ENCODE measurements around the gene OPN5. TPM values are rescaled to one million over a fixed set of nuclear protein-coding genes. Genes with fewer than 3 reads are reported as not detected.

OPN5 gene
- total RNA-seq, 1 donor from 2014 or later: not detected

DNA sequence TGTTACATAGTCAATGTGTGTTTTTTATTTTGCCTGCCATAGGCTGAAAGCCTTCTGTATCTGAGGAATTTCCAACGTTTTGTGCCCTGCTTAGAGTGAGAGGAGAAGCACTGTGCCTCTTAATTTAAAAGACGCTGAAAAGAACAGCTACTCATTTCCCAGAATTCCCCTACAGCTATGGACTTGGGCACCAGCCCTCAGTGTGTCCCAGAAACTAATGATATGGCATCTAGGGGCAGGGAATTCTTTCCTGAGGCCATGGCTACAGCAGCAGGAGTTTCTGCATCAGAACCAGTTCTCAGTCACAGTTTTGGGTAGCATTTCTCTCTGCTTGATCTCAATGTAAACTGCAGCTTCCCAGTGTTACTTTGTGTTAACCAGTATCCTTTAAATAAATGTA, 20.2 kb downstream of the OPN5 start:
- H3K4me3 Mint-ChIP-seq: no peak overlapping the region
- no peaks in the 10 kb centered on the region for H3K4me1 Mint-ChIP-seq (ENCODE audit: low read depth)
- no peaks in the 10 kb centered on the region for H3K36me3 Mint-ChIP-seq (ENCODE audit: low read depth)
- no peak for DNase-seq (ENCODE audit: low spot score)
- H3K27me3 Mint-ChIP-seq (ENCODE audit: insufficient read depth): peaks cover 18% of the 10 kb centered on the region
- no peak overlapping the region for H3K27ac Mint-ChIP-seq
- intact Hi-C loops (cut with micrococcal nuclease): no loop called here
- no peaks in the 10 kb centered on the region for H3K9me3 Mint-ChIP-seq

GRCh38 chr6:47804821-47805220, 23.0 kb downstream of the OPN5 start:
- H3K27me3 Mint-ChIP-seq (ENCODE audit: insufficient read depth): peaks cover 15% of the 10 kb centered on the region
- H3K4me3 Mint-ChIP-seq: no peak overlapping the region
- no peaks in the 10 kb centered on the region for H3K4me1 Mint-ChIP-seq (ENCODE audit: low read depth)
- intact Hi-C loops (cut with micrococcal nuclease): no loop called here
- H3K9me3 Mint-ChIP-seq: no peaks in the 10 kb centered on the region
- DNase-seq (ENCODE audit: low spot score): no peak
- no peaks in the 10 kb centered on the region for H3K36me3 Mint-ChIP-seq (ENCODE audit: low read depth)
- H3K27ac Mint-ChIP-seq: no peak overlapping the region

GRCh38 chr6:47809873-47810272, 28.0 kb downstream of the OPN5 start:
- no peak for DNase-seq (ENCODE audit: low spot score)
- intact Hi-C loops (cut with micrococcal nuclease): no loop called here
- Mint-ChIP-seq H3K9me3 (no peaks in the 10 kb centered on the region), H3K4me1 (ENCODE audit: low read depth) (no peaks in the 10 kb centered on the region), H3K27me3 (ENCODE audit: insufficient read depth) (peaks cover 4% of the 10 kb centered on the region), H3K36me3 (ENCODE audit: low read depth) (no peaks in the 10 kb centered on the region), H3K27ac (no peak overlapping the region), H3K4me3 (no peak overlapping the region)

GRCh38 chr6:47810885-47811284, 29.1 kb downstream of the OPN5 start:
- peaks cover 8% of the 10 kb centered on the region for H3K27me3 Mint-ChIP-seq (ENCODE audit: insufficient read depth)
- intact Hi-C loops (cut with micrococcal nuclease): no loop called here
- H3K4me3 Mint-ChIP-seq: no peak overlapping the region

DNA sequence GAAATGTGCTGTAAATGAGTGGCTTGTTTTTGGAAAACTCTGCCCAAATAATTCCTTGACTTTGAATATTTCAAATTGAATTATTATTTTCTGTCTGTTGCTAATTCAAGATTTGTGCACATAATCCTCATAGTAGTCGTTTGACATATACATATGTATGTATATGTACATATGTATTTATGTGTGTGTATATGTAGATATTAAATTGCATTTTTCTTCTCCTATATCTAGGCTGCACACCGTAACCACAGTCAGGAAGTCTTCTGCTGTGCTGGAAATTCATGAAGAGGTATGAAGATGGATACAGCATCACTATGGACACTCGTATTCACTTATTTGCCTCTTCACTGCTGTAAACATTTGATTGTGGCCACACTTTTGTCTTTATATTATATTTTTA, 29.6 kb downstream of the OPN5 start:
- intact Hi-C loops (cut with micrococcal nuclease): no loop called here
- no peak overlapping the region for H3K4me3 Mint-ChIP-seq
- H3K27me3 Mint-ChIP-seq (ENCODE audit: insufficient read depth): peaks cover 11% of the 10 kb centered on the region
- no peaks in the 10 kb centered on the region for H3K9me3 Mint-ChIP-seq
- DNase-seq (ENCODE audit: low spot score): no peak
- no peaks in the 10 kb centered on the region for H3K36me3 Mint-ChIP-seq (ENCODE audit: low read depth)
- H3K27ac Mint-ChIP-seq: no peak overlapping the region
- H3K4me1 Mint-ChIP-seq (ENCODE audit: low read depth): no peaks in the 10 kb centered on the region

More at GRCh38 chr6:47810885-47811284, 29.1 kb downstream of the OPN5 start:
- Mint-ChIP-seq H3K9me3 (no peaks in the 10 kb centered on the region), H3K4me1 (ENCODE audit: low read depth) (no peaks in the 10 kb centered on the region), H3K27ac (no peak overlapping the region), H3K36me3 (ENCODE audit: low read depth) (no peaks in the 10 kb centered on the region)
- DNase-seq (ENCODE audit: low spot score): no peak

- Mint-ChIP-seq H3K36me3 (ENCODE audit: low read depth) (no peaks in the 10 kb centered on the region), H3K9me3 (no peaks in the 10 kb centered on the region), H3K27ac (no peak overlapping the region), H3K4me3 (no peak overlapping the region), H3K4me1 (ENCODE audit: low read depth) (no peaks in the 10 kb centered on the region), H3K27me3 (ENCODE audit: insufficient read depth) (peaks cover 13% of the 10 kb centered on the region)
- intact Hi-C loops (cut with micrococcal nuclease): no loop called here
- DNase-seq (ENCODE audit: low spot score): no peak
Observed at GRCh38 chr6:47817749-47818148, 35.9 kb downstream of the OPN5 start.

DNA sequence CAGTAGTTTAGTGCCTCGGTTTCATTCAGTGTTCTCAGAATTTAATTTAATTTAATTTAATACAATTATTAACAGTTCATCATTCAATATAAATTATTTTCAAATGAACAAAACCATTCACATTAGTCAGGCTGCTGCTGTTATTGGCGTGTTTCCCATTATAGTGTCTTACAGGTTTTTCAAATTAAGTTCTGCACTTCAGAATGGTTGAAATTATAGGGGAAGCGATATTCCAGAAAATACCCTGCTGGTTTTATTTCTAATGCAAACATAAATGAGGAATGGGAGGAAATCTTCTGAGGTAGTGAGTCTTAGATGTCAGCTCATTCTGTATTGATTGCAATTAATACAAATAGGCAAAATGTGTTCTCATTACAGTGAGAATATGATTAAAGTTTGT, 37.6 kb downstream of the OPN5 start:
- no peak for DNase-seq (ENCODE audit: low spot score)
- Mint-ChIP-seq H3K27ac (no peak overlapping the region), H3K9me3 (no peaks in the 10 kb centered on the region), H3K4me3 (no peak overlapping the region), H3K36me3 (ENCODE audit: low read depth) (no peaks in the 10 kb centered on the region), H3K27me3 (ENCODE audit: insufficient read depth) (peaks cover 16% of the 10 kb centered on the region), H3K4me1 (ENCODE audit: low read depth) (no peaks in the 10 kb centered on the region)
- intact Hi-C loops (cut with micrococcal nuclease): no loop called here

- no peaks in the 10 kb centered on the region for H3K4me1 Mint-ChIP-seq (ENCODE audit: low read depth)
- no peak overlapping the region for H3K27ac Mint-ChIP-seq
- intact Hi-C loops (cut with micrococcal nuclease): no loop called here
- H3K9me3 Mint-ChIP-seq: no peaks in the 10 kb centered on the region
- peaks cover 8% of the 10 kb centered on the region for H3K27me3 Mint-ChIP-seq (ENCODE audit: insufficient read depth)
- no peak for DNase-seq (ENCODE audit: low spot score)
- no peaks in the 10 kb centered on the region for H3K36me3 Mint-ChIP-seq (ENCODE audit: low read depth)
- no peak overlapping the region for H3K4me3 Mint-ChIP-seq
Observed at GRCh38 chr6:47822856-47823554, 41.2 kb downstream of the OPN5 start.

GRCh38 chr6:47832386-47833100, 50.7 kb downstream of the OPN5 start:
- intact Hi-C loops (cut with micrococcal nuclease): no loop called here
- Mint-ChIP-seq H3K9me3 (no peaks in the 10 kb centered on the region), H3K27me3 (ENCODE audit: insufficient read depth) (no peaks in the 10 kb centered on the region), H3K36me3 (ENCODE audit: low read depth) (no peaks in the 10 kb centered on the region), H3K4me3 (no peak overlapping the region), H3K4me1 (ENCODE audit: low read depth) (no peaks in the 10 kb centered on the region), H3K27ac (no peak overlapping the region)
- DNase-seq (ENCODE audit: low spot score): no peak

DNA sequence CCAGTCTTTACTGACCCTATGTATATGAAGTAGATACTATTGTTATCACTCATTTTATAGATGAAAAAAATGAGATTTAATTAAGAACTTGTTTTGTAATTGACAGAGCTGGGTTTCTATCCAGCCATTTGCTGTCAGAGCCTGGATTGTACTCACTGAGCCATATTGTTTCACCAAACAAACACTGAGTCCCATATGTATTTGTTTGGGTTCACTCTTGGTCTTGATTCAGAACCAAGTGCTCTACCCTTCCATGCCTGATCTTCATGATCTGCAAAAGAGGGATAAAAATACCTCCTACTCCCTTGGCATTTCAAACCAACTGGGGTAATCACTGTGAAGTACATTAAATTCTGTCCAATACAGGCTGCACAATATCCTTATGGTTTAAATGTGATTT, 52.4 kb downstream of the OPN5 start:
- Mint-ChIP-seq H3K4me3 (no peak overlapping the region), H3K27ac (no peak overlapping the region), H3K9me3 (no peaks in the 10 kb centered on the region), H3K27me3 (ENCODE audit: insufficient read depth) (no peaks in the 10 kb centered on the region), H3K36me3 (ENCODE audit: low read depth) (no peaks in the 10 kb centered on the region), H3K4me1 (ENCODE audit: low read depth) (no peaks in the 10 kb centered on the region)
- no peak for DNase-seq (ENCODE audit: low spot score)
- intact Hi-C loops (cut with micrococcal nuclease): no loop called here

DNA sequence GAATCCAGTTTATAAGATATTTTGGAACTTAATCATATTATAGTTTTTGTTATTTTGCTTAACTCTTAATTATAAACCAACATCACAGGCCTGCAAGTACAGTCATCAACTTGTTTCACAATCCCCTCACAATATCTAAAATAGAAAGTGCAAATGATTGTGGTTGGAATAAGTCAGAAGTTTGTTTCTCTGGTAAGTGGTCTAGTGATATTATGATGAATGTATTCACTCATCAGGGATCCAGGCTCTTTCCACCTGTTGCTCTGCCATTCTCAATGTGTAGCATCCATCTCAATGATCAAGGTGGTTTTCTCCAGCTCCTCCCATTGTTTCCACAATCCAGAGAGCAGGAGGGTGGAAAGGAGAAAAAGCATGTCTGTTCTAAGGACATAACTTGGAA, 54.2 kb downstream of the OPN5 start:
- Mint-ChIP-seq H3K36me3 (ENCODE audit: low read depth) (no peaks in the 10 kb centered on the region), H3K27me3 (ENCODE audit: insufficient read depth) (no peaks in the 10 kb centered on the region), H3K4me3 (no peak overlapping the region), H3K4me1 (ENCODE audit: low read depth) (no peaks in the 10 kb centered on the region), H3K27ac (no peak overlapping the region), H3K9me3 (no peaks in the 10 kb centered on the region)
- no peak for DNase-seq (ENCODE audit: low spot score)
- intact Hi-C loops (cut with micrococcal nuclease): no loop called here

- H3K9me3 Mint-ChIP-seq: no peaks in the 10 kb centered on the region
- no peaks in the 10 kb centered on the region for H3K4me1 Mint-ChIP-seq (ENCODE audit: low read depth)
- no peaks in the 10 kb centered on the region for H3K36me3 Mint-ChIP-seq (ENCODE audit: low read depth)
- intact Hi-C loops (cut with micrococcal nuclease): no loop called here
- no peak overlapping the region for H3K4me3 Mint-ChIP-seq
- DNase-seq (ENCODE audit: low spot score): no peak
- H3K27ac Mint-ChIP-seq: no peak overlapping the region
- H3K27me3 Mint-ChIP-seq (ENCODE audit: insufficient read depth): no peaks in the 10 kb centered on the region
Observed at GRCh38 chr6:47836639-47837038, 54.8 kb downstream of the OPN5 start.

- Mint-ChIP-seq H3K9me3 (no peaks in the 10 kb centered on the region), H3K27me3 (ENCODE audit: insufficient read depth) (no peaks in the 10 kb centered on the region), H3K4me1 (ENCODE audit: low read depth) (no peaks in the 10 kb centered on the region), H3K27ac (no peak overlapping the region), H3K4me3 (no peak overlapping the region), H3K36me3 (ENCODE audit: low read depth) (no peaks in the 10 kb centered on the region)
- no peak for DNase-seq (ENCODE audit: low spot score)
- intact Hi-C loops (cut with micrococcal nuclease): no loop called here
Observed at GRCh38 chr6:47839645-47840044, 57.8 kb downstream of the OPN5 start.
